Measurements from ENCODE around the gene HCRTR1.
"Not testable (repeated sequence)": the region's sequence is repeated elsewhere in the genome, so short reads cannot be mapped to it uniquely, and the experiment has no call there.

The HCRTR1 gene

DNA sequence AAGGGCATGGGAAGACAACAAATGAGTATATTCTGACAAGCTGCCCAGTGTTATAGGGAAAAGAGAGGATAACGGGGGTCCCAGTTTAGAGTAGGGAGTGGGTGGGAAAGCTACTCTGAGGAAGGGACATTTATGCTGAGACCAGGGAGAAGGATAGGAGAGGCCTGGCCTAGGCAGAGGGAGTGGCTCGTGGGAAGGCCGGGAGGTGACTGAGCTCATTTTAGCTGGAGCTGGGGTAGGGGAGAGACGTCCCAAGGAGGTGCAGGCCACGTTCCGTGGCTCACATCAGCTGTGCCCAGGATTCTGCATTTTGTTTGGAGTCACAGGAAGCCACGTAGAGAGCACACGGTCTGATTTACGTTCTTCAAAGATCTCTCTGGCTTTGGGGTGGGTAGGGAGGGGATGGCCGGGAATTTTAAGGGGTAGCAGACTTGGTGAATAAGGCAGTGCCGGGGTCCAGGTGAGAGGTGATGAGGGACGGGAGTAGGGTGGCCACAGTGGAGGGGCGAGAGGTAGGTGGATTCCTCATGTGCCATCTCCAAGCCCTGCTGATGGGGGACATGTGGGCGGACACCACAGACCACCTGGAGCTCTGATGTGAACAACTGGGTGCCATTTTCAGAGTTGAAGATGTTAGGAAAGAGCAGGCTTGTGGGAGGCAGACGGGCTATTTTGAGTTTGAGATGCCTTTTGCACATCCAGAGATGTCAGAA lies 36.4 kb upstream of the HCRTR1 start:
- DNase-seq (ENCODE audit: extremely low spot score, insufficient read length, low read depth) (no peak), FAIRE-seq (no peak)

- no peak for DNase-seq (ENCODE audit: extremely low spot score, insufficient read length, low read depth)
- no peak for FAIRE-seq
Observed at GRCh38 chr1:31581821-31582810, 35.4 kb upstream of the HCRTR1 start.

DNA sequence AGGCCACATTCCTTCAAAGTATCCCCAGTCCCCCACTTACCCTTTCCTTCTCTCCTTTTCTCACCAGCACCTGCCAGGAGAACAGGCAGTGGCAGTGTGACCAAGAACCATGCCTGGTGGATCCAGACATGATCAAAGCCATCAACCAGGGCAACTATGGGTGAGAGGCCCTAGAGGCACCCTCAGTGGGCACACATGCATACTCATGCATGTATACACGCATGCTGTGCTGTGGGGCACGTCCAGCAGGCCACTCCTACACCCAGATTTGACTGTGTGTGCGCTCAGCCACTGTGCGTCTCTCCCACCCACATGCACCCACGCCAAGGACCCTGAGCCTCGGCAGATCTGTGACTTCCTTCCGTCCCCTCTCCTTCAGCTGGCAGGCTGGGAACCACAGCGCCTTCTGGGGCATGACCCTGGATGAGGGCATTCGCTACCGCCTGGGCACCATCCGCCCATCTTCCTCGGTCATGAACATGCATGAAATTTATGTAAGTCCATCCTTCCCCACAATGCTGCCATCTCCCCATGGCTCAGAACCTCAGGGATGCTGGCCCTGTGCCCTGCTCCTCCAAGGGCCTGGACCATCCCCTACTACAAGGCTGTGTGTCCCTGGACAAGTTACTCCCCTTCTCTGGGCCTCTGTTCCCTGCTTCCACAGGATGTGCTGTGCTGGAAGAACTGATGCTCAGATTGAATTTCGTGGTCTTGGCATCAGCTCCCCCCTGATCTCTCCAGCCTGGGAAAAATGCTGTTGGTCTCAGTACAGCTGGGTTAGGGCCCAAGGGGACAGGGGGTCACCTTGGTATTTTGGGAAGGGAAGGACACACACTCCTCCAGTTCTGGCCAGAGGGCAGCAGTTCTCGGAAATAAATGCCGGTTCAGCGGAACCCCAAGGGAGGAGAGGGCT lies 34.2 kb upstream of the HCRTR1 start:
- FAIRE-seq = no peak
- DNase-seq (ENCODE audit: extremely low spot score, insufficient read length, low read depth) = no peak

GRCh38 chr1:31583995-31584868 lies 33.3 kb upstream of the HCRTR1 start:
- FAIRE-seq (no peak), DNase-seq (ENCODE audit: extremely low spot score, insufficient read length, low read depth) (no peak)

GRCh38 chr1:31584869-31585735 lies 32.4 kb upstream of the HCRTR1 start:
- DNase-seq (ENCODE audit: extremely low spot score, insufficient read length, low read depth) (no peak), FAIRE-seq (no peak)

DNA sequence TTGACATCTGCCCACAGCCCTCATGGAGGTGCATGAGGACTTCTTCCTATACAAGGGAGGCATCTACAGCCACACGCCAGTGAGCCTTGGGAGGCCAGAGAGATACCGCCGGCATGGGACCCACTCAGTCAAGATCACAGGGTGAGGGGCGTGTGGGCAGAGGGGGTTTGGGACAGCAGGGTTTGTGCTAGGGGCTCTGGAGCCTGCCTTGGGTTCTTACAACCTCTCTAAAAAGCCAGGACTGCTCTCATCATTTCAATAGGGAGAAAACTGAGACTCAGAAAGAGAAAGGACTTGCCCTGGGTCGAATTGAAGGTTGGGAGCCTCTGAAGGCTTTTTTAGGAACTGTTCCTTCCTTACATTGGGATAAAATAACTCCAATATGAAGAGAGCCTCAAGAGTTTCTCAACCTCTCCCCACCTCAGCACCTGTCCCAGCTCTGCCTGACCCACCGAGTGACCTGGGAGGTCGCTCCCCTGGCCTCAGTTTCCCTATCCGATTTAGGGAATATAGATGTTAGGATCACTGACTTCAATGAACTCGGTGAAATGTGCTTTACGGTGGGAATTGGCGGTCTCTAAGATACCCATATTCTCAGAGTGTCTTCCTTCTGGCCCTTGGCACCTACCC lies 31.6 kb upstream of the HCRTR1 start:
- no peak for FAIRE-seq

DNA sequence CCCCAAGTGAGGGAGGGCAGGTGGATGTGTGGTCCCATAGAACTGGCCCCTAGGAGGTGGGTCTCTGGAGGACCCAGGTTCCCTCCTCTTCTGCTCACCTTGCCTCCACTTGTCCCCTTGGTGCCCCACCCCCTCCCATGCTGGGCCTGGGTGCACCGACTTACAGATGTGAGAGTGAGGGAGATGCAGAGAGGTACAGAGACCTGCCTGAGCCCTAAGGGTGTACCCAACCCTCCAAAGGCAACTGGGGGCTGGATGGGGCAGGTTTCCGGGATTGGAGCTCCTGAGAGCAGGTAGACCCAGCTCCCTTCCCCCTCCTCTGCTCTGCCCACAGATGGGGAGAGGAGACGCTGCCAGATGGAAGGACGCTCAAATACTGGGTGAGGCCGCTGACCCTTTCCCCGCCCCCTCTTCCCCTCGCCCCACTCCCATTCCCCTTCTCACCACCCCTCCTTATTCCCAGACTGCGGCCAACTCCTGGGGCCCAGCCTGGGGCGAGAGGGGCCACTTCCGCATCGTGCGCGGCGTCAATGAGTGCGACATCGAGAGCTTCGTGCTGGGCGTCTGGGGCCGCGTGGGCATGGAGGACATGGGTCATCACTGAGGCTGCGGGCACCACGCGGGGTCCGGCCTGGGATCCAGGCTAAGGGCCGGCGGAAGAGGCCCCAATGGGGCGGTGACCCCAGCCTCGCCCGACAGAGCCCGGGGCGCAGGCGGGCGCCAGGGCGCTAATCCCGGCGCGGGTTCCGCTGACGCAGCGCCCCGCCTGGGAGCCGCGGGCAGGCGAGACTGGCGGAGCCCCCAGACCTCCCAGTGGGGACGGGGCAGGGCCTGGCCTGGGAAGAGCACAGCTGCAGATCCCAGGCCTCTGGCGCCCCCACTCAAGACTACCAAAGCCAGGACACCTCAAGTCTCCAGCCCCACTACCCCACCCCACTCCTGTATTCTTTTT lies 30.8 kb upstream of the HCRTR1 start:
- FAIRE-seq (no peak), DNase-seq (ENCODE audit: extremely low spot score, insufficient read length, low read depth) (no peak)

More for the DNA sequence above, 31.6 kb upstream of the HCRTR1 start:
- no peak for DNase-seq (ENCODE audit: extremely low spot score, insufficient read length, low read depth)

- FAIRE-seq; DNase-seq (ENCODE audit: extremely low spot score, insufficient read length, low read depth): not testable (repeated sequence)
Observed at GRCh38 chr1:31587328-31587699, 30.2 kb upstream of the HCRTR1 start.

DNA sequence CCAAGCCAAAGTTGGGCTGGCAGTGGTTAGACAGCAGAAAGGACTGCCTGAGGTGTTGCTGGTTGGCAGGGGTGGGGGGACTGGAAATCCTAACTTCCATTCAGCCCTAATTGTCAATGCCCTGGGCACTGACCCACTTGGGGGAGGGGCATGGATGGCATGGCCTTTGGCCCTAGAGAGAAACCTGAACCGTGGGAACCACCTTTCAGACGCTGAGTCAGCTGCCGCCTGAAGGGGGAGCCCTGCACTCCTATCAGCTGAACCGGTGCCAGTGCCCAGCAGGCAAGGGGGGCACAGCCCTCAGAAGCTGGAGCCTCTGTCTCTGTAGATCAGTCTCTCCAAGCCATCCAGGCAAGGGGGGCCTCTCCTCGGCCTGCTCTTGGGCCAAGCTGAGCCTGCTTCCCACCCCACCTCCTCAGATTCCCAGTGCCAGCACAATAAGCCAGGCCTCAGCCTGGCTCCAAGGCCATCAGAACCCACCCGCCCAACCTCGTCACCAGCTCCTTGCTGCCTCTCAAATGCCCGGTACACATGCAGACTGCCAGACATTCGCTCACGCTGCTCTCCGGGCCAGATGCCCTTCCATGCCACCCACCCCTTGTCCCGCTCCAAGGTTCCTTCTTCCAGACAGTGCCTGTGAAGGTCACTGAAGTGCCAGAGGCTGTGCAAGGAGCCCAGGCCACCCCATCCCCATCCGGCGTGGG lies 29.6 kb upstream of the HCRTR1 start:
- FAIRE-seq (peak; percentile 75), DNase-seq (ENCODE audit: extremely low spot score, insufficient read length, low read depth) (no peak)

DNA sequence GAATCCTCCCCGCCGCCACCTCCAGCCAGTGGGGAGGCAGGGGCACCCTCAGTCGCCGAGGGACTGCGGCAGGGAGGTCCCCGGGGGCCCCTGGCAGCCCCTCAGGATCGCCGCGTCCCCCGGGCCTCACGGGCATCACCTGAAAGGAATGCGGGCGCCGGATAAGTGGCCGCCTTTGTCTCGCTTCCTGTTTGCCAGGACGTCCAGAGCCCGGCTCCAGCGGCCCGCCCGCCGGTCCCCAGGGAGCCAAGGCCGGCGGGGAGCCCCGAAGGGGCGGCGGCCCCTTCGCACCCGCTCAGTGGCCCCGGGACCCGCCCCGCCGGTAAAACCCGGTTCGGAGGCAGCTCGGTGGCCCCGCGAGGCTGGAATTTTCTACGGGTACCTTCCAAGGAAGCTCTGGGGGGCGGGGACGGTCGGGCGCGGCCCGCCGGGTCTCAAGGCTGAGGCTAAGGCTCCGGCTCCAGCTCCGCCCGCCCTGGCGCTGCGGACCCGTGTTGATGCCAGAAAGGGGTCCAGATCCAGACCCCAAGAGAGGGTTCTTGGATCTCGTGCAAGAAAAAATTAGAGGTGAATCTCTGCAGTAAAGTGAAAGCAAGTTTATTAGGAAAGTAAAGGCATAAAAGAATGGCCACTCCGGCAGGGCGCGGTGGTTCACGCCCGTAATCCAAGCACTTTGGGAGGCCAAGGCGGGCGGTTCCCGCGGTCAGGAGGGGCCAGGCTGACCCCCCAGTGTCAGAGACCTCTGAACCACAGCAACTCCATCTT lies 28.6 kb upstream of the HCRTR1 start:
- FAIRE-seq = no peak
- DNase-seq (ENCODE audit: extremely low spot score, insufficient read length, low read depth) = no peak

- no peak for FAIRE-seq
- no peak for DNase-seq (ENCODE audit: extremely low spot score, insufficient read length, low read depth)
Observed at GRCh38 chr1:31591425-31592093, 25.9 kb upstream of the HCRTR1 start.

DNA sequence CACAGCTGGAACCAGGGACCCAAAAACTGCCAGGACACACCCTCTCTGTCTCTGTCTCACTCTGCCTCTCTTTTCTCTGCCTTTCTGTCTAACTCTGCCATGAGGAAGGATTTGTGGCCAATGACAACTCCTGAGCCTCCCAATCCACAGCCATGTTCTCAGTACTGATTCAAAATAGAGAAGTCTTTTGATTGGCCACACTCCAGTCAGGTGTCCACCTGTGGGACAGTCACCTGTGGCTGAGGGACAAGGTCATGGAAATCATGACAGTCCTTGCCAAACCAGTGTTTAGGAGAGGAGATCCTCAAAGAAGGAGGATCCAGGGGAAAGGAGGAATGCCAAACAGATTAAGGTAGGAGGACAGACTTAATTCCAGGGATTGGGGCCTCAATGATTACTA lies 25.4 kb upstream of the HCRTR1 start:
- DNase-seq (ENCODE audit: extremely low spot score, insufficient read length, low read depth) (no peak), FAIRE-seq (no peak)

GRCh38 chr1:31593136-31593665 lies 24.3 kb upstream of the HCRTR1 start:
- FAIRE-seq (no peak), DNase-seq (ENCODE audit: extremely low spot score, insufficient read length, low read depth) (no peak)

DNA sequence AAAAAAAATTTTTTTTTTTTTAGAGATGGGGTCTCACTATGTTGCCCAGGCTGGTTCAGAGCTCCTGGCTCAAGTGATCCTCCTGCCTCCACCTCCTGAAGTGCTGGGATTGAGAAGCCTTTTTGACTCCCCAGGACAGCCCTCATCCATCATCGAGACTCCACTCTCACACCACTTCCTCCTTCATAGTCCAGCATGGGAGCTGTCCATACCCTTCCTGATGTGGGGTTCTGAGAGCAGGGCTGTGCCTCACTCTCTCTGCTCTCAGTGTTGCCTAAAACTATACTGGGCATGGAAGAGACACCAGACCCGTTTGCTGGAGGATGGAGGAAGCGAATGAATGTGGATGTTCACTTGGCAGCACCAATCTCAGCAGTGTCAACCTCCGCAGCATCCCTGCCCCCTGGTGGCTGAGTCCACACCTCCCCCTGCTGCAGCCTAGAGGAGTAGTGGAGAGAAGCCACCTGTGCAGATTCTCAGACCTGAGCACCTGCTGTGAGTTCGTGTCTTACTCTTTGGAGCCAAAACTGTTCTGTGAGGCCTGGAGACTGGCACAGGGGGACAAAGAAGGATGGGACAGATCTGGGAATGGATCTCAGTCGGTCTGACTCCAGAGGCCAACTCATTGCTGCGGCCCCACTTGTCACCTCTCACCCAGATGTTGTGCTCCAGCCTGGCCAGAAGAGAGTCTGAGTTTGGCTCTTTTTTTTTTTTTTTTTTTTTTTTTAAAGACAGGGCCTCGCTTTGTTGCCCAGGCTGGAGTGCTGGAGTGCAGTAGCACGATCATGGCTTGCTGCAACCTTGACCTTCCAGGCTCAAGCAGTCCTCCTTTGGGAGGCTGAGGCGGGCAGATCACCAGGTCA lies 23.5 kb upstream of the HCRTR1 start:
- no peak for DNase-seq (ENCODE audit: extremely low spot score, insufficient read length, low read depth)
- peak; percentile 86 for FAIRE-seq

Data from GM18507 (cell line).